Activated T-cell treated with anti-CD3 and anti-CD28 coated beads, Interleukin-2, amount 50 U/mL, for 72 hours (primary cell): ENCODE measurements around the gene IRS2. TPM values are rescaled to one million over a fixed set of nuclear protein-coding genes. Genes with fewer than 3 reads are reported as not detected.
A peak's percentile ranks its signal among the peaks of the same experiment; 100 is the strongest.
"Not testable (repeated sequence)": the region's sequence is repeated elsewhere in the genome, so short reads cannot be mapped to it uniquely, and the experiment has no call there.

Experiments
- ATAC-seq, 2 donors: fragments of 150-1000 bp; cut with Tn5 transposase; replicated peaks in 1 of 2; 2 replicates each; pipeline ENCODE4 v1.10.0; 2021; ENCODE audit warnings: moderate library complexity in 2 of 2, mild to moderate bottlenecking in 1 of 2
- DNase-seq, 2 donors: peaks; one replicate each; pipeline ENCODE4 v3.0.0; 2021 to 2022; ENCODE audit warnings: mixed read lengths in 1 of 2
- H3K27ac Mint-ChIP-seq: one replicate; pipeline ENCODE4 v1.8.0; 2022; ENCODE audit warnings: mild to moderate bottlenecking, moderate library complexity, mixed read lengths
- H3K27me3 Mint-ChIP-seq: one replicate; pipeline ENCODE4 v1.8.0; 2022; ENCODE audit warnings: low read depth, mixed read lengths
- H3K36me3 Mint-ChIP-seq, 2 donors: one replicate each; pipeline ENCODE4 v1.8.0; 2022; ENCODE audit warnings: mixed read lengths in 2 of 2, mild to moderate bottlenecking in 1 of 2; ENCODE audit not compliant: insufficient read depth in 2 of 2
- H3K4me1 Mint-ChIP-seq: one replicate; pipeline ENCODE4 v1.8.0; 2022; ENCODE audit warnings: low read depth, mixed read lengths
- H3K4me3 Mint-ChIP-seq, 2 donors: one replicate each; pipeline ENCODE4 v1.8.0; 2022; ENCODE audit warnings: mild to moderate bottlenecking in 2 of 2, mixed read lengths in 2 of 2, moderate library complexity in 2 of 2
- H3K9me3 Mint-ChIP-seq, 2 donors: one replicate each; pipeline ENCODE4 v1.8.0; 2022; ENCODE audit warnings: mixed read lengths in 2 of 2
- total RNA-seq, 2 donors: library from RNA; stranded (reverse); gene quantifications; one replicate each; pipeline ENCODE4 v1.2.3, GENCODE V29; 2022

IRS2 gene
- 1 to 10 TPM; 5.4 to 5.6 TPM for total RNA-seq

- Mint-ChIP-seq H3K27ac (no peak within 1 kb of the TSS), H3K9me3 (no peaks in the 10 kb centered on the region), H3K36me3 (peaks cover 0 to 1% of the 10 kb centered on the region in 2 donors), H3K4me1 (peaks cover 19% of the 10 kb centered on the region), H3K27me3 (peaks cover 33% of the 10 kb centered on the region), H3K4me3 (peak within 1 kb of the TSS; percentile 82 to 90)
- peak; percentile 93 to 95 for DNase-seq
- peak; percentile 88 to 89 for ATAC-seq
These were observed at the start of gene IRS2 for GRCh38 chr13:109786457-109787134. Gene IRS2 (minus strand): TSS chr13:109786583. CDS start chr13:109786053, 530 bp downstream.

- Mint-ChIP-seq H3K4me1 (peaks cover 3% of the 10 kb centered on the region), H3K4me3 (no peak overlapping the region), H3K27me3 (peaks cover 23% of the 10 kb centered on the region), H3K9me3 (peaks cover 0 to 1% of the 10 kb centered on the region in 2 donors), H3K27ac (no peak overlapping the region), H3K36me3 (peaks cover 0 to 1% of the 10 kb centered on the region in 2 donors)
- ATAC-seq (no peak), DNase-seq (no peak)
These were observed 48.8 kb upstream of the IRS2 start for GRCh38 chr13:109834973-109835720.

GRCh38 chr13:109833940-109834339 lies 47.6 kb upstream of the IRS2 start:
- Mint-ChIP-seq H3K9me3 (peaks cover 0 to 1% of the 10 kb centered on the region in 2 donors), H3K27ac (no peak overlapping the region), H3K4me3 (no peak overlapping the region), H3K36me3 (peaks cover 0 to 1% of the 10 kb centered on the region in 2 donors), H3K27me3 (peaks cover 20% of the 10 kb centered on the region), H3K4me1 (no peaks in the 10 kb centered on the region)
- no peak for ATAC-seq
- DNase-seq = no peak

- no peaks in the 10 kb centered on the region for H3K4me1 Mint-ChIP-seq
- H3K27me3 Mint-ChIP-seq = peaks cover 23% of the 10 kb centered on the region
- H3K27ac Mint-ChIP-seq = no peak overlapping the region
- H3K36me3 Mint-ChIP-seq = peaks cover 0 to 1% of the 10 kb centered on the region in 2 donors
- DNase-seq = no peak
- no peak for ATAC-seq
- peaks cover 0 to 1% of the 10 kb centered on the region in 2 donors for H3K9me3 Mint-ChIP-seq
- no peak overlapping the region for H3K4me3 Mint-ChIP-seq
These were observed 46.7 kb upstream of the IRS2 start for GRCh38 chr13:109833071-109833470.

- not testable (repeated sequence) for H3K27ac Mint-ChIP-seq, H3K4me3 Mint-ChIP-seq, ATAC-seq, DNase-seq, H3K9me3 Mint-ChIP-seq, H3K4me1 Mint-ChIP-seq, H3K36me3 Mint-ChIP-seq
- H3K27me3 Mint-ChIP-seq = peaks cover 21% of the 10 kb centered on the region
These were observed 42.4 kb upstream of the IRS2 start for GRCh38 chr13:109828591-109829316.

GRCh38 chr13:109823201-109823600 lies 36.8 kb upstream of the IRS2 start:
- not testable (repeated sequence) for DNase-seq, H3K36me3 Mint-ChIP-seq, H3K27ac Mint-ChIP-seq, H3K4me3 Mint-ChIP-seq, ATAC-seq, H3K9me3 Mint-ChIP-seq, H3K4me1 Mint-ChIP-seq
- H3K27me3 Mint-ChIP-seq = peaks cover 27% of the 10 kb centered on the region

- H3K4me1 Mint-ChIP-seq = no peaks in the 10 kb centered on the region
These were observed 34.7 kb upstream of the IRS2 start for GRCh38 chr13:109821103-109821502.

GRCh38 chr13:109819874-109820273 lies 33.5 kb upstream of the IRS2 start:
- Mint-ChIP-seq H3K27ac (no peak overlapping the region), H3K9me3 (peaks cover 0 to under 1% of the 10 kb centered on the region in 2 donors), H3K4me3 (no peak overlapping the region), H3K27me3 (peaks cover 44% of the 10 kb centered on the region), H3K36me3 (no peaks in the 10 kb centered on the region), H3K4me1 (no peaks in the 10 kb centered on the region)
- no peak for ATAC-seq
- no peak for DNase-seq

More at GRCh38 chr13:109821103-109821502, 34.7 kb upstream of the IRS2 start:
- ATAC-seq = no peak
- Mint-ChIP-seq H3K27me3 (peaks cover 40% of the 10 kb centered on the region), H3K36me3 (no peaks in the 10 kb centered on the region), H3K9me3 (peaks cover 0 to 4% of the 10 kb centered on the region in 2 donors), H3K27ac (no peak overlapping the region), H3K4me3 (no peak overlapping the region)
- no peak for DNase-seq

- H3K9me3 Mint-ChIP-seq = no peaks in the 10 kb centered on the region
- H3K4me1 Mint-ChIP-seq = no peaks in the 10 kb centered on the region
- no peak for ATAC-seq
- no peak overlapping the region for H3K4me3 Mint-ChIP-seq
- H3K36me3 Mint-ChIP-seq = no peaks in the 10 kb centered on the region
- DNase-seq = no peak
- H3K27ac Mint-ChIP-seq = no peak overlapping the region
- peaks cover 44% of the 10 kb centered on the region for H3K27me3 Mint-ChIP-seq
These were observed 32.5 kb upstream of the IRS2 start for GRCh38 chr13:109818886-109819285.

GRCh38 chr13:109817591-109818535 lies 31.5 kb upstream of the IRS2 start:
- DNase-seq (no peak), ATAC-seq (no peak)
- no peaks in the 10 kb centered on the region for H3K36me3 Mint-ChIP-seq
- H3K27ac Mint-ChIP-seq = no peak overlapping the region
- no peaks in the 10 kb centered on the region for H3K4me1 Mint-ChIP-seq
- no peaks in the 10 kb centered on the region for H3K9me3 Mint-ChIP-seq
- H3K4me3 Mint-ChIP-seq = no peak overlapping the region
- H3K27me3 Mint-ChIP-seq = peaks cover 52% of the 10 kb centered on the region

- Mint-ChIP-seq H3K9me3 (no peaks in the 10 kb centered on the region), H3K4me1 (no peaks in the 10 kb centered on the region), H3K27me3 (peaks cover 56% of the 10 kb centered on the region), H3K27ac (no peak overlapping the region), H3K36me3 (no peaks in the 10 kb centered on the region), H3K4me3 (no peak overlapping the region)
- no peak for DNase-seq
- ATAC-seq = no peak
These were observed 30.4 kb upstream of the IRS2 start for GRCh38 chr13:109816808-109817203.

GRCh38 chr13:109816112-109816807 lies 29.9 kb upstream of the IRS2 start:
- Mint-ChIP-seq H3K4me1 (no peaks in the 10 kb centered on the region), H3K4me3 (no peak overlapping the region), H3K27me3 (peaks cover 56% of the 10 kb centered on the region), H3K9me3 (no peaks in the 10 kb centered on the region), H3K36me3 (no peaks in the 10 kb centered on the region), H3K27ac (no peak overlapping the region)
- no peak for ATAC-seq
- no peak for DNase-seq
